GM18499 (cell line): Measurements from ENCODE around the gene AIP.
"Not testable (repeated sequence)": the region's sequence is repeated elsewhere in the genome, so short reads cannot be mapped to it uniquely, and the experiment has no call there.

Experiments
- ATAC-seq: cut with Tn5 transposase; IDR thresholded peaks from one replicate; pipeline ENCODE4 v1.9.1; 2021; ENCODE audit warnings: moderate number of reproducible peaks; ENCODE audit not compliant: insufficient read depth, unreplicated experiment

AIP gene

GRCh38 chr11:67466962-67467771 is 15.7 kb upstream of the AIP start:
- no peak for ATAC-seq

DNA sequence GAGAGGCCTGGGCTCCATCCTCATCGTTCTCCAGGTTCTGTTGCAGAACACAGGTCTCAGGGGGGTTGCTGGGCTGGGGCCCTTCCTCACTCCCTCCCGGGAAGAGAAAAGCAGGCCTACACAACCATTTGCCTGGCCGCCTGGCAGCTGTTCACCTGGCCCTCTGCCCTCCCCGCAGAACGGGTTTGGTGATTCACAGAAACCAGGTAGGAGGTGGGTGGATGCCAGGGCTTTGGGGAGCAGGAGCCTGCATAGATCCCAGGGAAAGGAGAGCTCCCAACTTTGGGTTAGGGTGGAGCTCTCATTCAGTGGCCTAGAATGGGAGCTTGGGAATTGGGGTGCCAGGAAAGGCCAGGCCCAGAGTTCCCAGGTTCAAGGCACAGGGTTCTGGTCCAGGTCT is 14.8 kb upstream of the AIP start:
- no peak for ATAC-seq

DNA sequence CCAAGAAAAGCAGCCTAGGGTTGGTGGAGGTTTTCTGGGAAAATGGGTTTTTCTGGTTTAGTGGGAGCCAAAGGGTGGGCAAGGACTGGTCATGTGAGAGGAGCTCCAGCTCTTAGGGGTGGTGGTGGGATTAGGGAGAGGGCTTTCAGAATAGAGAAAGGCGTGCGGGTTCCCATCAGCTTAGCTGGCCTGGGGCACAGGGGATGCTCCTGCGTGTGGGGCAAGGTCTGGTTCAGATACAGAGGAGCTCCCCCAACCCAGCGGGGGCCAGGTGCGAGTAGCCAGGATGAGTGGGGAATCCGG is 14.4 kb upstream of the AIP start:
- no peak for ATAC-seq

- no peak for ATAC-seq
Observed at GRCh38 chr11:67468759-67469507, 13.9 kb upstream of the AIP start, which contains the start of gene TMEM134. TMEM134 (minus strand) TSS chr11:67469251; CDS start chr11:67469192, 59 bp downstream.

- no peak for ATAC-seq
Observed at GRCh38 chr11:67469508-67469811, 13.4 kb upstream of the AIP start.

DNA sequence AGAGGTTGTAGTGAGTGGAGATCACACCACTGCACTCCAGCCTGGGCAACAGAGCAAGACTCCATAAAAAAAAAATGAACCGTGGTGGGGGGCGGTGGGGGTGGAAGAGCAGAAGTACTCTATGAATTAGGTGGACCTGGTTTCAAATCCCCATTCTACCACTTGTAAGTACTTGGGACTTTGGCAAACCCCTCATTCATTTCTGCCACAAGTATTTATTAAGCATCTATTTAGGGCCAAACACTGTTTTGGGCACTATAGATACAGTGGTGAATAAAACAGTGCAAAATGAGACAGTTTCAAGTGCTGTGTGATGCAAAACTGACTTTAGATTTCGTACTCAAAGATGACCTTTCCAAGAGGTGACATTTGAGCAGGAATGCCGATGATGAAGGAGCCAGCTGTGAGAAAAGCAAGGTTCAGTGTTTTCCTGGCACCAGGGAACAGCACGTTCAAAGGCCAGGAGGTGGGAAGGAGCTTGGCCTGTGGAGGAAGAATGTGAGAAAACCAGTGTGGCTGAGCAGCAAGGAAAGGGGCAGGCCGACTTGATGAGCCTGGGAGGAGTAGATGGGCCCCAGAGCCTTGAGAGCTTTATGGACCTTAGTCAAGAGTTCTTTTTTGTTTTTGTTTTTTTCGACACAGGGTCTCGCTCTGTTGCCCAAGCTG is 12.4 kb upstream of the AIP start:
- ATAC-seq, result no peak

DNA sequence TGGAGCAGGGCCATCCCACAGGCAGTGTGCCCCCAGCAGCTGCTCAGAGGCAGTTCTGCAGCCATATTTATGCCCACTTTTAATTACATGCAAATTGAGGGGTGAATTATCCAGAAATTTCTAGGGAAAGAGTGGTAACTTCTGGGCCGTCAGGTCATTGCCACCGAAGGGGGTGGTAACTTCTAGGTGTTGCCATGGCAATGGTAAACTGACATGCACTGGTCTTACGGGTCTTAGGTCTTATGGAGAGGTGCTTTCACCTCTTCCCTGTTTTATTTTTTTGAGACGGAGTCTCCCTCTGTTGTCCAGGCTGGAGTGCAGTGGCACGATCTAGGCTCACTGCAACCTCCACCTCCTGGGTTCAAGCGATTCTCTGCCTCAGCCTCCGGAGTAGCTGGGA is 9.9 kb upstream of the AIP start:
- no peak for ATAC-seq

GRCh38 chr11:67476692-67477091 is 6.1 kb upstream of the AIP start:
- ATAC-seq, result not testable (repeated sequence)

GRCh38 chr11:67477344-67478050 is 5.3 kb upstream of the AIP start:
- not testable (repeated sequence) for ATAC-seq

DNA sequence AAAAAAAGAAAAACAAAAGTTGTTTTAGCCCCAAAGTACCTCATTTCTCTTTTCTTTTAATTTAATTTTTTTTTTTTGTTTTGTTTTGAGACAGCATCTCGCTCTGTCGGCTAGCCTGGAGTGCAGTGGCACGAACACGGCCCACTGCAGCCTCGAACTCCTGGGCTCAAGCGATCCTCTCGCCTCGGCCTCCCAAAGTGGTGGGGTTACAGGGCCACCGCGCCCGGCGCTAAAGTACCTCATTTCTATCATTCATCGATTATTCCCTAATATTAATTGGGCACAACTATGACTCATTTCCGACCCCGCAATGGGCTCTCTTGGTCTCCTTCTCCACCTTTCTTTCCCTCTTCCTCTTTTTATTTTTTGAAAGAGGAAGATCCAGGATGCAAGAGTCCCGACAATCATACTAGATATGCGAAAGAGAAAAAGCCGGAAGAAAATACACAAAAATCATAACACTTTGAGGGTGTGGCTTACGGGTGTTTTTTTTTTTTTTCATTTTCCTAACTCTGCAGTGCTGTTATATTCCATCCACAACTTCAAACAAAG is 475 bp upstream of the AIP start:
- no peak for ATAC-seq

GRCh38 chr11:67483831-67484665 is 1.2 kb downstream of the AIP start:
- no peak for ATAC-seq

DNA sequence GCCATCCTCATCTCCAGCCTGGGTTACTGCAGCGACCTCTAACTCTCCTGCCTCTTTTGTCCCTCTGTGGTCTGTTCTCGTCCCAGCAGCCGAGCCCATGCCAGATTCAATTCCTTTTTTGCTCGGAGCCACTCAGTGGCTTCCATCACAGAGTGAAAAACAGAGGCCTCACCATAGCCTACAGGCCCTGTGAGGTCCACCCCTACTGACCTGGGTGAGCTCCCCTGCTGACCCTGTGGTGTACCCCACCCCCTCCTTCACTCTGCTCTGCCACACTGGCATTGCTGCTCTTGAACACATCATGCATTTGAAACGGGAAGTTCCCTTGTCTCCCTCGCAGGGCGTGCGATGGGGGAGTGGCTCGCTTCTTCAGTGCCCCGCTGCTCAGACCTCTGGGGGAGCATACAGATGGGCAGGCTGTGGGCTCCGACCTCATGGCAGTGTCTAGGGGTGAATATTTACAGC is 2.1 kb downstream of the AIP start:
- ATAC-seq, result no peak

DNA sequence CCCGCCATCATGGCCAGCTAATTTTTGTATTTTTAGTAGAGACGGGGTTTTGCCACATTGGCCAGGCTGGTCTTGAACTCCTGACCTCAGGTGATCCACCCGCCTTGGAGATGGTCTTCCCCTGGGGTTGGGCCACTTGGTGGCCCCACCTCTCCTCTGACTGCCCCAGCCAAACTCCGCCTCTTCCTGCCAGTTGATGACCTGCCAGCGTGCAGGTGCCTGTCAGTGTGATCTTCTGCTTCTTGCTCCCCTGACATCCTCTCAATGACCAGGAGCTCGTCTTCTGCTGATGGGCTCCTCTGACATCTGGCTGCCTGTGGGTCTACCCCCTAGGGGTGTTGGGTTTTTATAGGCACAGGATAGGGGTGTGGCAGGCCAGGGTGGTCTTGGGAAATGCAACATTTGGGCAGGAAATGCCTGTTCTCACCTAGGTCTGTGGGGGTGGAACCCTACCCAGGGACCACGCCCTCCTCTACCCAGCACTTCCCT is 3.1 kb downstream of the AIP start:
- not testable (repeated sequence) for ATAC-seq

DNA sequence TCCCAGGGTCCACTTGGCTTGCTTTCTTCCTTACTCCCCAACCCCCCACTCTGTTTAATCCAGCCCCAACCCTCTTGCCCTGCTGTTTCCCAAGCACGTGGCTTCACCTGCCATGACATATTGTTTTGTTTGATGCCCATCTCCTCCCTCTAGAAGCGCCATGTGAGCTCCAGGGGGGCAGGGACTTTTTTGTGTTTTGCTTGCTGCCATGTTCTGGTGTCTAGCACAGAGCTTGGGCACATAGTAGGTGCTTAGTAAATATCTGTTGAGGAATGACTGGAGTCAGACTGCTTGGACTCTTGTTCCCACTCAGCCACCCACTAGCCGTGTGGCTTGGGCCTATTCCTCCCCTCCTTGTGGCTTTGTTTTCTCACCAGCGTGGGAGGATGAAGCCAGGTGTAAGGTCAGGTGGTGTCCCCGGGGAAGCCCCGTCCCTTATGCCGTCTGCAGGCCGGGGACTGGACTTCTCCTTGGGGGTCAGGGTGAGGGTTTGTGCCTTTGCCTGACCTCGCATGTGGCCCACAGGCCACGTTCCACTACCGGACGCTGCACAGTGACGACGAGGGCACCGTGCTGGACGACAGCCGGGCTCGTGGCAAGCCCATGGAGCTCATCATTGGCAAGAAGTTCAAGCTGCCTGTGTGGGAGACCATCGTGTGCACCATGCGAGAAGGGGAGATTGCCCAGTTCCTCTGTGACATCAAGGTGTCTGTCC is 3.8 kb downstream of the AIP start:
- no peak for ATAC-seq

DNA sequence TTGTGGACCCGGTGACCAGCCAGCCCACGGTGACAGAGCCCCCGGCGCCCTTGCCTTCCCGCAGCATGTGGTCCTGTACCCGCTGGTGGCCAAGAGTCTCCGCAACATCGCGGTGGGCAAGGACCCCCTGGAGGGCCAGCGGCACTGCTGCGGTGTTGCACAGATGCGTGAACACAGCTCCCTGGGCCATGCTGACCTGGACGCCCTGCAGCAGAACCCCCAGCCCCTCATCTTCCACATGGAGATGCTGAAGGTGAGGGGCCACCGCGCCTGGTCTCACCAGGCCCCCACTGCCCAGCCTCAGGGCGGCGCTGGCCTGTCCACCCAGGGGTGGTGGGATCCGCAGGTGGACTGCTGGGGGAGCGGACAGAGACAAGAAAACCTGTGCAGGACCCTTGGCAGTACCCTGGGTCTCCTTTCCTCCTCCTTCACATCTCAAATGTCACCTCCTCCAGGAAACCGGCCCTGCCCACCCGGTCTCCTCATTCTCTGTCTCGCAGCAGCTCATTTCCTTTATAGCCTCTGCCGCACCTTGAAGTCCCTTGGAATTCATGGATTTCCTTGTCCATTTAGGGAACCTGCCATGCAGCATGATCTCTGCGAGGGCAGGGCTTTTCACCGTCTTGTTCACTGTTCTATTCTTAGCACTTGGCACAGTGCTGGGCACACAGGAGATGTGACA is 6.5 kb downstream of the AIP start:
- ATAC-seq, result no peak

DNA sequence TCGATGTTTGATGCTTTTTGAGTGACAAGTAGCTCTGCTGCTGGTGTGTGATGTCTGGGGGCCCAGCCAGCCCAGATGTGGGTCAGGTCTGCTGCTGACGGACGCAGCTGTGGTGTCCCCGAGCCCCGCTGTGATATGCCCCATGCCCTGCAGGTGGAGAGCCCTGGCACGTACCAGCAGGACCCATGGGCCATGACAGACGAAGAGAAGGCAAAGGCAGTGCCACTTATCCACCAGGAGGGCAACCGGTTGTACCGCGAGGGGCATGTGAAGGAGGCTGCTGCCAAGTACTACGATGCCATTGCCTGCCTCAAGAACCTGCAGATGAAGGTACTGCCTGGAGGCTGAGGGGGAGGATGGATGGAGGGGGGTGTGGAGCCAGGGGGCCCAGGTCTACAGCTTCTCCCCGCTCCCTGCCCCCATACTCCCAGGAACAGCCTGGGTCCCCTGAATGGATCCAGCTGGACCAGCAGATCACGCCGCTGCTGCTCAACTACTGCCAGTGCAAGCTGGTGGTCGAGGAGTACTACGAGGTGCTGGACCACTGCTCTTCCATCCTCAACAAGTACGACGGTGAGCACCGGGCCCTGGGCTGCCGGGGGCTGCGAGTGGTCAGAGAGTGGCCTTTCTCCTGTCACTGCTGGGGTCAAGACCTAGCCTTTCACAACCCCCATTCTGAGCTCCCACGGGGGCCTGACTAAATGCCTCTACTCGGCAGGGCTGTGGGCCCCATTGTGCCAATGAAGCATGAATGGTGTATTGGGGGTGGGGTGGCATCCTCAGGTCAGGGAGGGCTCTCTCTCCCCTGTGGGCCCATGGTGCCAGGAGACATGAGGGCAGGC is 7.3 kb downstream of the AIP start:
- no peak for ATAC-seq

DNA sequence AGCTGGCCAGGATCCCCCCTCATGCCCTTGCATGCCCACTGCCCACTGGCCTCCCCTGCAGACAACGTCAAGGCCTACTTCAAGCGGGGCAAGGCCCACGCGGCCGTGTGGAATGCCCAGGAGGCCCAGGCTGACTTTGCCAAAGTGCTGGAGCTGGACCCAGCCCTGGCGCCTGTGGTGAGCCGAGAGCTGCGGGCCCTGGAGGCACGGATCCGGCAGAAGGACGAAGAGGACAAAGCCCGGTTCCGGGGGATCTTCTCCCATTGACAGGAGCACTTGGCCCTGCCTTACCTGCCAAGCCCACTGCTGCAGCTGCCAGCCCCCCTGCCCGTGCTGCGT is 7.9 kb downstream of the AIP start:
- no peak for ATAC-seq
